Ovary (tissue), 3 donors: Measurements from ENCODE around the gene EPM2A.

Experiments used
- CTCF ChIP-seq, 3 donors: fragments of 450-650 bp in 2 of 3; fragments of 200-600 bp in 1 of 3; IDR thresholded peaks; one replicate each; pipeline versions ENCODE4 v1.5.1 to v1.8.0; 2016 to 2022; ENCODE audit warnings: antibody characterized with exemption in 3 of 3, mild to moderate bottlenecking in 1 of 3
- POLR2A ChIP-seq: fragments of 450-650 bp; IDR thresholded peaks from one replicate; pipeline ENCODE4 v1.6.1; 2017; ENCODE audit warnings: antibody characterized with exemption, mild to moderate bottlenecking, moderate library complexity
- donor health status: DM: no; HTN: no; CAD: no.

GRCh38 chr6:145714731-145715130, 20.6 kb downstream of the EPM2A start:
- TF ChIP-seq CTCF (IDR thresholded peaks at IDR 0.05) (no peak), POLR2A (no peak)
